Activated T-helper 9 cell treated with anti-CD3 and anti-CD28 coated beads, Interleukin-2, amount 50 U/mL, for 16 hours (primary cell): ENCODE data around the gene OGN.

Experiments used
- DNase-seq: peaks from one replicate; pipeline ENCODE4 v3.0.0-alpha.2; 2020; ENCODE audit warnings: low read depth

Gene OGN

DNA sequence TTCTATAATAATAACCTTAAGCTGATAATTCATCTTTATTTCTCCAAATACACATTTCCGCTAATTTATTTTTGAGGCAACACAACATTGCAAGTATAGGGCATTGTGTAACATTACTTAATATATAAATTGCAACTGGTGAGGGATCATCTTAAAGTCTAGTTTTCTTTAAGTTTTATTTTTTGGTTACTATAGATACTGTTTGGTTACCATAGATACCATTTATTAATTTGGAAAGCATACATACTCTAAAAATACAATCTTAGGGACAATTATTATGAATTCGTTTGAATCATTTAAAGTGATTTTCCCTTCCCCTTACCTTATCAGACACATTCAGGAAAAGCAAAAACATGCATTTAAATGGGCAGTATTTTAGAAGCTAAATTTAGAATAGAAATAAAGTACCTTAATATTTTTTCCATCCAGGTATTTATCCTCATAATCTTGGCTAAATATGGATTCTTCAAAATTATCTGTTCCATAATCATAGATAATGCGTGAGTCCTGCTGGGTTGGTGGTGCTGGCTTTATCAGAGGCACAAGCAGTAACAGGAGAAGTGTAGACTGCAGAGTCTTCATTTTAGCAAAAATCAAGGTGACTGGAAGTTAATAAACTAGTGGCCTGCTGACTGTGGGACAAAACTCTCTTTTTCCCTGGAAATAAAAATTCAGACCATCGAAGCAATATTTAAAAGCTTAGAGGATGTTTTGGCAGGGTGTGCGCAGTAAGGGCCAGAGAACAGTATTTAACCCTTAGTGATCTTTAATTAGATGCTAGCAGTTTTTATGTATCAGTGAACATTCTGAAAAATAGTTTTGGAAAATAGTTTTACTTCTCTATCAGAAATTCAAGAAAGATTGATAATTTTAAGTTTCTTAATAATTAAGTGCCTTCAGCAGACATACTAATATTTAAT, 1.3 kb downstream of the OGN start:
- no peak for DNase-seq

DNA sequence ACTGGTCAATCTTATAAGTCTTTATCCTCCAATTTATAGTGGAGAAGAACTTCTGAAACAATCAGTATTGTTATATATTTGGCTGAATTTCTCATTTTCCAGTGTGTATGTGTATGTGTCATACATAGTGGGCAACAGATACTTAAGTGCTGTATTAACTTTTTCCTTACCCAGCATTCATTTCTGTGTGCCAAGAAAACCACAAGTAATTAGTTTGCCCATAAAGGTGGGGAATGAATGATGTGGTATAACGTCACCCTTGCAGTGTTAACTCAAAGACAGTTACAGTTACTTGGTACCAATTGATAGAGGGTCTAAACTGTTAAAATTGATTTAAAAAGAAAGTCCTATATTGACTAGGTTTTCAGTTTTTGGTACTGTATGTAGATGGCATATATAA, 2.0 kb downstream of the OGN start:
- no peak for DNase-seq

DNA sequence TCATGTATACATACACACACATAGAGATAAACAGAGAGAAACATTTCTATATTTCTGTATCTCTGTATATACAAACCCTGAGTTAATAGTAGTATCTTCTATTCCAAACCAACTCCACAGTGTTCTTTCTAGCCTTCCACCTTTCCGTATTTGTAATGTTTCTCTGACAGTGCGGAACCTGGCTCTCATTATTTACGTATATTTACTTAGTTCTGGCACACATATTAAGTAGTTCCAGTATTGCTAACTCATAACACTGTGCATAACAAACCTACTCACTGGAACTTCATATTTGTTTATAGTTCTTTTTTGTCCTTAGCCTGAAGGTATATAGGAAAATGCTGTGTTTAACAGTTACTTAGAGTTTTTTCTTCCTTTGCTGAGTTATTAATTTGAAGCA, 6.5 kb downstream of the OGN start:
- no peak for DNase-seq

DNA sequence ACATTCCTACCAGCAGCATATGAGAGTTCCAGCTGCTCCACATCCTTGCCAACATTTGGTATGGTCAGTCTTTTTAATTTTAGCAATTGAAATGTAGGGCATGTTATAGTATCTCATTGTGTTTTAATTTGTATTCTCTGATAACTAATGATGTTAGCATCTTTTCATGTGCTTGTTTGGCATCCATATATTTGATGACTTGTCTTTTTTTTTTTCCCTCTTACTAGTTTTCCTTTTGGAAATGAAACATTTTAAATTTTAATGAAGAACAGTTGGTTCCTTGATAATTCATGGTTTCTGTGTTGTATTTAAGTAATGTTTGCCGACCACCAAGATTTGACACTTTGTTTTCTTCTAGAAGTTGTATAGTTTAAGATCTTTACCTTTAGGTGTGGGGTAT, 8.8 kb downstream of the OGN start:
- no peak for DNase-seq

DNA sequence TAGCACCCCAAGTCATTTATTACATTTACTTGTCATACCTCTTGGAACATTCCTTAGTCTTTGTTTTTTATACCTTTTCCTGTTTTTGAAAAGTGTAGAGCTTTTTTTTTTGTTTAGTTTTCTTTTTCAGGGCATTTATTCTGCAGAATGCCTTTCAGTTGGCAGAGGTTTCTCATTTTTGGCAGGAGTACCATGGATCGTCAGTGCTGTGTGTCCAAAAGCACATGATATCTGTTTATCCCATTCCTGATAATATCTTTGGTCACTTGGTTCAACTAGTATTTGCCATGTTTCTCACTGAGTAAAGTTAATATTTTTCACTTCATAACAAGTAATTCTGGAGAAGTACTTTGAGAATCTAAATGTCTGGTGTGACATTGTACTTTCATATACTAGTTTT, 10.7 kb downstream of the OGN start:
- DNase-seq = no peak

DNA sequence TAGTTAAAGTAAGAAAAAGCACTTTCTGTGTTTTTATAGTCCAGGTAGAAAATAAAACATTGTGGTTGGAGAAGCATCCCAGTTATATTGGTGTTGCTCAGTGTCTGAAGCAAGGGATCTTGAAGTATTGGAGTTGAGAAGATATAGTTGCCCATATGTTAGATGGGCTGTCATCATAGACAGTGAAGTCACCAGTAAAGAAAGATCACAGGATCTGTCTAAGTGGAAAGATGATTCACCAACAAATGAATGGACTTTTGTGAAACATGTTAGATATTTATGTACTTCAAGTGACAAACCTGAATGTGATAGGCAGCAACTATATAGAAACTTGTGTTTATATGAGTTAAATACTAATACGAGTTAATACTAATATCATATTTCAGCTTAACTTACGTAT, 11.7 kb downstream of the OGN start:
- DNase-seq = no peak

DNA sequence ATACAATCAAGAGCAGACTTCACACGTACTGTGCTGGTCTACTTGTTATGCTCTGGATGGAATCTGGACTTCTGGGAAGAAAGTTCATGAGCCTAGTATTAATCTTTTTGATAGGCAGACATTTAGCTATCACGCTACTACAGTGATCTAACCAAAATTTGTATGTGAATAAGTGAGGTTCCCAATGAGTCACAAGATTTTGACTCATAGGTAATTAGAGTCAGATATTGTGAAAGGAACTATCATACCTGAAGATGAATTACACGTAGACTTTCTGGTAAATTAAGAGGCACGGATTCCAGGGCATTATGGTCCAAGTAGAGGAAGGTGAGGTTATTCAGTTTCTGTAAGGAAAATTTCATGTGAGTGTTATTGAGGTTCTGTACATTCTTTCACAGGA, 18.4 kb downstream of the OGN start:
- no peak for DNase-seq

DNA sequence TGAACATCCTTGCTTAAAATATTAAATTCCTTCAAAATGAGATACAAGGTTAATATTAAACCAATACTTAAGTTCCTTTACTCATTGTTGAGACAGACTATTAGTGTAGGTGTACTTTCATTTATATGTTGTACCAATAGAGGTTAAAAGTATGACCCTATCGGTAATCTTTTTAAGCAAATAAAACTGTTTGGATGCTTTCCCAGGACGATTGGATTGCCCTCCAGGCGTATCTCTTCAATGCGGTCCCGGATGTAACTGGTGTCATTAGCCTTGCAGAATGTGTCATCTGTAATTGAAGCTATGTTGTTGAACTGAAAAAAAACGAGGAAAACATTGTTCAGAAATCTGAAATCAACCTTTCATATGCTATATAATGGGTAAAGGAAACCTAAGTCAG, 18.9 kb downstream of the OGN start:
- DNase-seq = no peak

DNA sequence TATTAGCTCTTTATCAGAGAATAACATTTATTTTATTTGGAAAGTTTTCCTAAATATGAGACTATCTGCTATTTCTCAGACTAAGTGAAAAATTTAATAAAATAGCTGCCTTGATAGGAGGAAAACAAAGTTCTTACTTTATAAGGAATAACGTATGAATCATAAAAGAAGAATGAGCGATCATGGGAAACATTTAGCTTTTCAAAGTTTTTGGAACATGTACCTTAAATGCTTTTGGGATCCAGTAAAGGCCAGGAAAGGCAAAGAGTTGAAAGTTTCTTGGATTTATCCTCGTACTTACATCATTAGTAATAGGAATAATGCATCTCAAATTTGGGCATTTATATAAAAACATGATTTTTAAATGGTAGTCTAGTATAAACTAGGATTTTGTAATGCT, 19.4 kb downstream of the OGN start:
- DNase-seq = no peak

DNA sequence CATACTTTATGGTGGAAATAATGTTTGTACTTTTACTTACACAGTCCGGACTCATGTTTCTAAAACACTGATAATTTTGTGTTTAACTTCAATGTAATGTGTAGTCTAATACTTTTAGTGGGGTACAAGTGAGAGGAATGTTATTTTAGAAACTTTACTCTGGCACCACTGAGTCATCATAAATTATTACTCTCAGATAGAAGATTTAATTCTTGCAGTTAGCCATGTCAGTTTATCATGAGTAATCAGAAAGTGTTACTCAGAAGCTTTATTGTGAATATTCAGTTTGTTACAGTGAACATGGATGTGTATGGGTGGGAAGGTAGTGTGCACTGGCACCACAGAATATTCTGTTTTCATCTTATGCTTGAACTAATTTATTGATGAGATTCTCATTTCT, 20.0 kb downstream of the OGN start:
- no peak for DNase-seq

DNA sequence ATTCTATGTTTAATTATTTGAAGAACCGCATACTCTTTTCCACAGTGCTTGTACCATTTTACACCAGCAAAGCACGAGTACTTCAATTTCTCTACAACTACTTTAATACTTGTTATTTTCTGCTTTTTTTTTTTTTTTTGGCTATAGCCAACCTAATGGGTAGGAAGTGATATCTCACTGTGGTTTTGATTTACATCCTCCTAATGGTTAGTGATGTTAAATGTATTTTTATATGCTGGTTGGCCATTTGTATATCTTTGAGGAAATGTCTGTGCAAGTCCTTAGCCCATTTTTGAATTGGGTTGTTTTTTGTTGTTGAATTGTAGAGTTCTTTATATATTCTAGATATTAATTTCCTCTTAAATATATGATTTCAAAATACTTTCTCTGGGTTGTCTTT, 22.6 kb downstream of the OGN start:
- DNase-seq = no peak

DNA sequence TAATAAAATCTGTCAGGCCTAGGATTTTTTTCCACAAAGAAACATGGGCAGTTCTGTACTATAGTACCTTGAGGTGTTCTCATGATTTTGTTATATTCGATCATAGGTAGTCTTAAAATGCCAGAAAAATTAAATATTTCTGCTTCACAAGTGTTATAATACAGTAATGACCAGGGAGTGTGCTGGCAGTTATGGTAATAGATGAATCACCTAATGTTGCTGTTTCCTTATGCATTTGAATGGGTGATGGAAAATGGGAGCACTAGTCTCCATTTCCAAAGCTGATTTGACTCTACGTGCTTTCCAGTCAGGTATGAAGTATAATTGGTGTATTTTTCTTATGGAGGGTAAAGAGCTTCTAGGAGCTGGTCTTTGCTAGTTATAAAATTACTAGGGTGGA, 23.8 kb downstream of the OGN start:
- DNase-seq = no peak

DNA sequence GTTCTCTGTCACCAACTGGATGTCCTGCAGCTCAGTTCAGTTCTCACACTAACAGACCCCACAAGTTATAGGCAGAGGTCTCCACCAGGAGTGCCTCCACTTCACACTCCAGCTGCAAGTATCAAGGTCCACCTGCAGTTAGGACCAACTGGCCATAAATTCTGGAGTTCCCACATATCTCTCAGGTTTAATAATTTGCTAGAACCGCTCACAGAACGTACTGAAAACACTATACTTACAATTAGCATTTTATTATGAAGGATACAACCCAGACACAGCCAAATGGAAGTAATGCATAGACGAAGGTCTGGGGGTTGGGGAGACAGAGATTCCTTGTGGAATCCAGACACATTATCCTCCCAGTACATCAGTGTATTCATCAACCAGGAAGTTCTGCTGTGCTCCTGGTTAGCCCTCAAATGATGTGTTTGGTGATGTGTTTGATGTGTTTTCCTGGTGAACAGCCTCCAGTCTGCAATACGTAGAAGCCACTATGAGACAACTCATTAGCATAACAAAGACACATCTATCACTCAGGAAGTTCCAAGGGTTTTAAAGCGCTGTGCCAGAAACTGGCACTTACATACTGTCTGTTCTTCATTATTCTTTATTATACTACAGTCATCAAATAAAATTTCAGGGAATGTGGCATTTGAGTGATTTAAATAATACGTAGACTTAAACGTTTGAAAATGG, 25.4 kb downstream of the OGN start:
- no peak for DNase-seq

DNA sequence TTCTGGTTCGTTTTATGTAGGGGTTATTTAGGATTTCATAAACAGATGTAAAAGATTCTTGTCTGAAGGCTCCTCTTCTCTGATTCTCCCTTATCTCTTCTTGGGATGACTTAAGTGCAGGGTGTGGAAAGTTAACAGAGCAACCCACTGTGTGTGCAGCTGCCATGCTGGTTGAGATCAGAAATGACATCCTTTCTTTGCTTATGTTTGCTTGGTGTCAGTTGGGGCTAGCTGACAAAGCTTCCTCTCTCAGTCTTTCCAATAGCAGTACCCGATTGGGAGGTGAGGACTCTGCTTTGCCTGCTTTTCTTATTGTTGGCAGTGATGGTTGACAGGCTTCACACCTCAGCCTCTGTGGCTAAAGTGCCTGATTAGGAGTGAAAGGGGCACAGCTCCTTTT, 26.5 kb downstream of the OGN start:
- DNase-seq = no peak

DNA sequence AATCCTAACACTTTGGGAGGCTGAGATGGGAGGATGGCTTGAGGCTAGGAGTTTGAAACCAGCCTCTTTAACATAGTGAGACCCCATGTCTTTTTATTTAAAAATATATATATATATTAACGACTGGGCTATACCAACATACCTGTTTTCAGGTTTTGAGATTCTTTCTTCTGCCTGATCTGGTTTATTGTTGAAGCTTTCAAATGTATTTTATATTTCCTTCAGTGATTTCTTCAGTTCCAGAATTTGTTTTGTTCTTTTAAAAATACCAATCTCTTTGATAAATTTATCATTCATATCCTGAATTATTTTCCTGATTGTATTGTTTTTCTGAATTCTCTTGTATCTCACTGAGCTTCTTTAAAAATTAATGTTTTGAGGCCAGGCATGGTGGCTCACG, 31.2 kb downstream of the OGN start:
- DNase-seq = no peak

DNA sequence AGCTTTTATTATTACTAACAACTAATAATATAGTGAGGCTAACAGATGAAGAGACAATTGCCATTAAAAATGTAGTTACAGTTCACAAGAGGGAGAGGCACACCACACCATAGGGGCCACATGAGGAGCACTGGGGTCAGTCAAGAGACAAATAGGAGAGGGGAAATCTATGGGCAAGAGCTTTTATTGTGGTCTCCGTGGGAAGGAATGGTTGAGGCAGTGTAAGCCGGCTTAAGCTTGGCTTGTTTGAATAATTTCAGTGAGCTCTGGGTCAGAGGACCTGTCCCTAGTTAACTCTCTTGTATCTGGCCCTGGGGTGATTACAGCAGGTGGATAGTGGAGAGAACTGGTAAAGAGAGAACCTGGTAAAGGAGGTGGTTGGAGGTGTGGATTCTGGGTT, 35.3 kb downstream of the OGN start:
- no peak for DNase-seq

DNA sequence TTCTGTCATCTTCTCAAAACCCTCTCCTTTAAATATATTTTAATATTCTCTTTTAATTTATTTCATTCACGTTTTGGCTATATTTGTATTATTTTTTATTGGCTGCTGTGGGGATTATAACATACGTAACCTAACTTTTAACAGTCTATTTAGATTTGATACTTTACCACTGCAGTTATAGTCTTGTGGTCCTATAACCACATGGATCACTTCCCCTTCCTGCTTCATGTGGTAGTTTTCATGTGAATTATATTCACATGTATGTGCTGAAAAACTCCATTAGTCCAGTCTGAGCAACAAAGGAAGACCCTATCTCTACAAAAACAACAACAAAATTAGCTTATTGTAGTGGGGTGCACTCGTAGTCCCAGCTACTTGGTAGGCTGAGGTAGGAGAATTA, 44.3 kb downstream of the OGN start:
- DNase-seq = no peak

DNA sequence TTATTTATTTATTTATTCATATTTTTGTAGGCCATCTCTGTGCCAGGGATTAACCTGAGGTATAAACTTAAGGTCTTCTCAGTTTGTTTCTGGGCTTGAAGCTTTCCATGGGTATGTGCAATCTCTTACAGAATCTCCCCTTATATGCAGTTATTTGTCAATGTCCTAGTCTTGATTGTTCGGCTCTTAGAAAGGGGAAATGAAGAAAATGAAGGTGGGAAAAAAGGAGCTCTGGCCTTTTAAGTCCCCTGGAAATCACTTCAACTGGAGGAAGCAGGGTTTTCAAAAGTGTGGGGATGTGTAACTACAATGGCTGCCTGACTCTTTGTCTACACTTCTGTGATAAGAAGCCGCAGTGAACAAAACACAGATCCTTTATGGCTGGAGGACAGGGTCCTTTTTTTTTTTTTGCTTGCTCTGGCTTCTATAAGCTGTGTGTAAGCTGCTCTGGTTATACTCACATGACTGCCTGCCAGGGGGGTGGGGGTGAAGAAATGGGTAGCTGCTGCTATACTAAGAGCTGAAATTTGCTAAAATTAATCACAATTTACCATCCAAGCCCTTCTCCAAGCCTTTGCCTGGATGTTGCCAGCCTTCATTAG, 44.9 kb downstream of the OGN start:
- no peak for DNase-seq

DNA sequence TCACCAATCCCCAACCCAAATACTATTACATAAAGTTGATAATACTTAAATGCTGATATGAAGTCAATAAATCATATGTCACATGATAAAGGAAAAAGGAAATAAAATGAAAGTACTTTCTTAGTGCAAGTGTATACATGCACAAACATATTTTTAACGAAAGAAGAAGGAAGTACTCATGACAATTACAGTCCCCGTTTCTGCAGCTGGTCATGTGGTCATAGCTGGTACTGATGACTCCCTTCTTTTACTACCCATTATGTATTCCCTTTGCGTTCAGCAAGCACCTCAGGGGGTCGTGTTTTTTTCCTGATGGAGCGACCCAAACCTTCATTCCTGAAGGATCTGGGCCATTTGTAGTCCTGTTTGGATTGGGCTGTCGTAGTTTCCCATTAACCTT, 51.3 kb downstream of the OGN start:
- no peak for DNase-seq

DNA sequence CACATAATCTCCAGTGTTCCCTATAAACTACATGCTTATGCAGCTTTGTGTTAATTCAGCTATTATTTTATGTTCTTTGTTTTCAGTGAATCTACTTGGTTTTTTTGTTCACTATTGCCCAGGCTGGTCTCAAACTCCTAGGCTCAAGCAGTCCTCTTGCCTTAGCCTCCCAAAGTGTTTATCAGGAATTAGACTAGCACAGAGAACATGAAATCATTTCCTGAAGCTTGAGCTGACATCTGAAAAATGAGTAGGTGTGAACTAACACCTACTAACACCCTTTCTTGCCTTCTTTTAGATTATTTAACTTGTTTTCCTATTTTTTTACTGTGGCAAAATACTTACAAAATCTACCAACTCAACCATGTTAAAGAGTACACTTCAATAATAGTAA, 53.6 kb downstream of the OGN start:
- no peak for DNase-seq

DNA sequence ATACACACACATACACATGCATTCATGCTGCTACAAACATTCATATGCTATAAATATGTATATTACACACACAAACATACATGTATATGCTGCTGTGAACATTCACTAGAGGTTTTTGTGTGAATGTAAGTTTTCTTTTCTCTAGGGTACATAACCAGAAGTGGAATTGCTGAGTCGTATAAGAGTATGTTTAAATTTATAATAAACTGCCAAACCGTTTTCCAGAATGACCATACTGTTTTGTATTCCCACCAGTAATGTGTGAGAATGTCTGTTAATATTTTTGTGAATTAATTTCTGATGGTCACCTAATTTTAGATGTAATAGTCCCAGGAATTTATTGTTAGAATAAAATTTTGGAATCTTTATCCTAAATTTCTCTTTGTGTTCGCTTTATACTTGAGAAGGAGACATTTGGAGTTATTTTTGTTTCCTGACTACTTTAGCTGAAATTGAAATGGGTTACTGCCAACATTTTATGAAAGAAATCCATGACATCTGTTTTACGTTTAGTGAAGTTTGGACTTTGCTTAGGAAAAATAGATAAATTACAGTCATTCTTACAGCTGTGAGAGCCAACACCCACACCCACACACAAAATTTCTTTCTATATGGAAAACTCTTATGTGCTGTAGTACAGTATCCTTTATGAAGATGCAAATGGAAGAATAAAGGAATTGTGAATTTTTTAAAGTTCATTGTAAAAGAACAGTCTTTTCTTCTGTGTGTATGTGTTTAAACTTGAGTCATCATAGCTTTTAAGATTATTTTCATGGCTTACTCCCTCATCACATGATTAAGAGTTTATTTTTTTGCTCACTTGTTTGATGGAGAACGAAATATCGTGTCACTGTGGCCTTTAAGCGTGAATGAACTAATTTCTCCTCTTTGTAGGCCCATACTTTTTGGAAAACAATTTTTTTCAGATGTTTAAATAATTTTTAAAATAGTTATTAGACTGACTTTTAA, 54.3 kb downstream of the OGN start:
- DNase-seq = no peak

DNA sequence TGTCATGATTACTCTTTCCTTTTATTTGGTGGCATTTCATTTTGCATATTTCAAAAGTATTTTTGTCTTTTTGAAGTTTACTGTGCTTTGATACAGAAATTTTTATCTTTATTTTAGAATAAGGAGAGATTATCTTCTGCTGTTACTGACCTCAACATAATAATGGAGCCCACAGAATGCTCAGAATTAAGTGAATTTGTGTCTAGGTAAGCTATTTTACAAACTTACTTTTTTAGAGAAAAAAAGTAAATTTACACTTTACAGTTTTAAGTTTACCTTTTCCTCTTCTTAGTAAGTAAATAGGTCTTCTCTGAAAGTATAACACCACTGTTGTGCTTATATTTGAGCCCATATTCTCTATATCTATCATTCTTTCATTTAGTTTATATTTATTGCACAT, 58.8 kb downstream of the OGN start:
- no peak for DNase-seq
